CD4-positive, alpha-beta T cell treated with Interleukin-12 subunit alpha and Interleukin-12 subunit beta, for 1 hour (primary cell): ENCODE data around the gene LUC7L.
"Not testable (repeated sequence)": the region's sequence is repeated elsewhere in the genome, so short reads cannot be mapped to it uniquely, and the experiment has no call there.

Experiments used
- DNase-seq: peaks from one replicate; pipeline ENCODE4 v3.0.0-alpha.2; 2020

The LUC7L gene

GRCh38 chr16:164134-164823 lies 65.0 kb downstream of the LUC7L start:
- not testable (repeated sequence) for DNase-seq

- not testable (repeated sequence) for DNase-seq
Observed at GRCh38 chr16:163696-164095, 65.6 kb downstream of the LUC7L start.

GRCh38 chr16:163139-163538 lies 66.1 kb downstream of the LUC7L start:
- DNase-seq, result not testable (repeated sequence)

GRCh38 chr16:162271-162991 lies 66.8 kb downstream of the LUC7L start:
- no peak for DNase-seq

GRCh38 chr16:160691-161190 lies 68.5 kb downstream of the LUC7L start:
- no peak for DNase-seq

- not testable (repeated sequence) for DNase-seq
Observed at GRCh38 chr16:160242-160641, 69.0 kb downstream of the LUC7L start.

GRCh38 chr16:159136-159849 lies 70.0 kb downstream of the LUC7L start:
- no peak for DNase-seq

GRCh38 chr16:155031-155398 lies 74.2 kb downstream of the LUC7L start:
- DNase-seq, result no peak

GRCh38 chr16:154217-155030 lies 74.8 kb downstream of the LUC7L start:
- DNase-seq, result no peak

- DNase-seq, result not testable (repeated sequence)
Observed at GRCh38 chr16:153550-154216, 75.6 kb downstream of the LUC7L start.

GRCh38 chr16:153129-153521 lies 76.1 kb downstream of the LUC7L start:
- DNase-seq, result not testable (repeated sequence)

GRCh38 chr16:152141-153128 lies 76.8 kb downstream of the LUC7L start, which contains the start of gene HBZ:
Gene HBZ (plus strand): TSS chr16:152644. CDS start chr16:152910, 266 bp downstream.
- no peak for DNase-seq

GRCh38 chr16:149024-149660 lies 80.1 kb downstream of the LUC7L start:
- no peak for DNase-seq

- DNase-seq, result no peak
Observed at GRCh38 chr16:146646-147045, 82.6 kb downstream of the LUC7L start.

- no peak for DNase-seq
Observed at GRCh38 chr16:144797-145252, 84.4 kb downstream of the LUC7L start.

- DNase-seq, result no peak
Observed at GRCh38 chr16:143456-143855, 85.8 kb downstream of the LUC7L start.

GRCh38 chr16:143047-143446 lies 86.2 kb downstream of the LUC7L start:
- DNase-seq, result no peak

GRCh38 chr16:142405-142967 lies 86.8 kb downstream of the LUC7L start:
- DNase-seq, result no peak

GRCh38 chr16:140175-140857 lies 88.9 kb downstream of the LUC7L start:
- DNase-seq, result no peak
